BE2C (cell line): ENCODE data around the gene ANXA10.
"Not testable (repeated sequence)": the region's sequence is repeated elsewhere in the genome, so short reads cannot be mapped to it uniquely, and the experiment has no call there.

Source experiments
- DNase-seq: peaks from one replicate; pipeline ENCODE4 v3.0.0-alpha.2; 2020
- H3K27me3 ChIP-seq: fragments of 250-450 bp; sonication (Bioruptor Pico); 2 replicates; pipeline ENCODE4 v1.5.1; 2020; ENCODE audit warnings: mild to moderate bottlenecking
- H3K36me3 ChIP-seq: fragments of 250-450 bp; sonication (Bioruptor Pico); 2 replicates; pipeline ENCODE4 v1.5.1; 2020; ENCODE audit warnings: mild to moderate bottlenecking
- H3K4me1 ChIP-seq: fragments of 250-450 bp; sonication (Bioruptor Pico); 2 replicates; pipeline ENCODE4 v1.5.1; 2020
- H3K4me3 ChIP-seq: 2 replicates; pipeline ENCODE4 v1.5.1; 2011; ENCODE audit warnings: low read depth, low read length
- H3K9me3 ChIP-seq: fragments of 250-450 bp; sonication (Bioruptor Pico); 2 replicates; pipeline ENCODE4 v1.5.1; 2020
- CTCF ChIP-seq: IDR thresholded peaks from 2 replicates; pipeline ENCODE4 v1.5.1; 2012; ENCODE audit warnings: mild to moderate bottlenecking, low read depth, low read length

The ANXA10 gene

GRCh38 chr4:168129802-168130201, 37.5 kb downstream of the ANXA10 start:
- no peaks in the 10 kb centered on the region for H3K9me3 ChIP-seq
- H3K4me3 ChIP-seq = no peak overlapping the region
- no peaks in the 10 kb centered on the region for H3K27me3 ChIP-seq
- no peak for DNase-seq
- no peak for TF ChIP-seq CTCF
- no peaks in the 10 kb centered on the region for H3K4me1 ChIP-seq
- no peaks in the 10 kb centered on the region for H3K36me3 ChIP-seq

- H3K4me3 ChIP-seq = no peak overlapping the region
- no peaks in the 10 kb centered on the region for H3K9me3 ChIP-seq
- no peak for DNase-seq
- H3K4me1 ChIP-seq = no peaks in the 10 kb centered on the region
- TF ChIP-seq CTCF = no peak
- H3K27me3 ChIP-seq = no peaks in the 10 kb centered on the region
- no peaks in the 10 kb centered on the region for H3K36me3 ChIP-seq
Observed at GRCh38 chr4:168131196-168131595, 38.9 kb downstream of the ANXA10 start.

GRCh38 chr4:168134651-168135050, 42.3 kb downstream of the ANXA10 start:
- Histone ChIP-seq H3K4me3 (no peak overlapping the region), H3K4me1 (no peaks in the 10 kb centered on the region), H3K36me3 (no peaks in the 10 kb centered on the region), H3K9me3 (no peaks in the 10 kb centered on the region), H3K27me3 (no peaks in the 10 kb centered on the region)
- TF ChIP-seq CTCF = no peak
- no peak for DNase-seq

- not testable (repeated sequence) for H3K9me3 ChIP-seq, H3K4me3 ChIP-seq, H3K27me3 ChIP-seq, H3K4me1 ChIP-seq, DNase-seq, H3K36me3 ChIP-seq
Observed at GRCh38 chr4:168135860-168136259, 43.5 kb downstream of the ANXA10 start.

GRCh38 chr4:168137695-168138094, 45.4 kb downstream of the ANXA10 start:
- H3K36me3 ChIP-seq, H3K4me3 ChIP-seq, H3K4me1 ChIP-seq, DNase-seq, H3K9me3 ChIP-seq, H3K27me3 ChIP-seq: not testable (repeated sequence)

- no peak for TF ChIP-seq CTCF
- no peaks in the 10 kb centered on the region for H3K36me3 ChIP-seq
- no peak for DNase-seq
- no peaks in the 10 kb centered on the region for H3K9me3 ChIP-seq
- H3K27me3 ChIP-seq = no peaks in the 10 kb centered on the region
- no peaks in the 10 kb centered on the region for H3K4me1 ChIP-seq
- no peak overlapping the region for H3K4me3 ChIP-seq
Observed at GRCh38 chr4:168138143-168138542, 45.8 kb downstream of the ANXA10 start.

- no peaks in the 10 kb centered on the region for H3K9me3 ChIP-seq
- H3K36me3 ChIP-seq = no peaks in the 10 kb centered on the region
- no peaks in the 10 kb centered on the region for H3K4me1 ChIP-seq
- H3K27me3 ChIP-seq = no peaks in the 10 kb centered on the region
- no peak for TF ChIP-seq CTCF
- no peak overlapping the region for H3K4me3 ChIP-seq
- DNase-seq = no peak
Observed at GRCh38 chr4:168139336-168139735, 47.0 kb downstream of the ANXA10 start.
